ENCODE measurements around the gene NPTX2.

The NPTX2 gene

DNA sequence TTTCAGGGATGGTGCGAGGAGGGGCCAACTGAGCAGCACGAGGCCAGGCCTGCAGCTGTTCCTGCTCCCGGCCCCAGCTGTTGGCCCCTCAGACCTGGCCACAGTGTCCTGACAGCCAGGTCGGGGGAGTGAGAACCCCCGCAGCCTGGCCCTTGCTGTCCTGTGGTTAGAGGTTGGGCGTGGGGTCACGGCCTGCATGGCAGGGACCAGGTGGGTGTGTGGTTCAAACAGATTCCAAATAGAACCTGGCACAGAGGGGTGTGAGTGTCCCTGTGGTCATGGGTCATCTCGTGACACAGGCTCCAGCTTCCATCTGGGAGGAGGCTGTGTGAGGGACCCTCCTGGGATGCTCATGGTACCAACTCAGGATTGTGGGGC lies 10.3 kb downstream of the NPTX2 start:
- Mint-ChIP-seq H3K9me3 (peaks cover 5% of the 10 kb centered on the region), H3K27ac (no peak overlapping the region), H3K4me3 (no peak overlapping the region), H3K36me3 (ENCODE audit: low read depth) (no peaks in the 10 kb centered on the region), H3K4me1 (no peaks in the 10 kb centered on the region), H3K27me3 (peaks cover 13% of the 10 kb centered on the region)
- DNase-seq (no peak), ATAC-seq (no peak)

DNA sequence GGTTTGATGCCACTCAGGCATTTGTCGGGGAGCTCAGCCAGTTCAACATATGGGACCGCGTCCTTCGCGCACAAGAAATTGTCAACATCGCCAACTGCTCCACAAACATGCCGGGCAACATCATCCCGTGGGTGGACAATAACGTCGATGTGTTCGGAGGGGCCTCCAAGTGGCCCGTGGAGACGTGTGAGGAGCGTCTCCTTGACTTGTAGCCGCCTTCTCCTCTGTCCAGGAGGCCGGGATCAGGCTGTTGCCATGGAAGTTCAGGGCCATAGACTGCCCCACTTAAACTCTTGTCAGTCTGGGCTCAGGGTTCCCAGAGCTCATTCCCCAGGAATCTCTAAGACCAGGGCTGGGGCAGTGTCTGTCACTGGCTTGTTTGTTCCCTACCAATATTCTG lies 11.3 kb downstream of the NPTX2 start:
- no peak for DNase-seq
- Mint-ChIP-seq H3K36me3 (ENCODE audit: low read depth) (no peaks in the 10 kb centered on the region), H3K4me3 (no peak overlapping the region), H3K27ac (no peak overlapping the region), H3K9me3 (peaks cover 6% of the 10 kb centered on the region), H3K27me3 (peaks cover 8% of the 10 kb centered on the region), H3K4me1 (no peaks in the 10 kb centered on the region)
- ATAC-seq, result no peak

DNA sequence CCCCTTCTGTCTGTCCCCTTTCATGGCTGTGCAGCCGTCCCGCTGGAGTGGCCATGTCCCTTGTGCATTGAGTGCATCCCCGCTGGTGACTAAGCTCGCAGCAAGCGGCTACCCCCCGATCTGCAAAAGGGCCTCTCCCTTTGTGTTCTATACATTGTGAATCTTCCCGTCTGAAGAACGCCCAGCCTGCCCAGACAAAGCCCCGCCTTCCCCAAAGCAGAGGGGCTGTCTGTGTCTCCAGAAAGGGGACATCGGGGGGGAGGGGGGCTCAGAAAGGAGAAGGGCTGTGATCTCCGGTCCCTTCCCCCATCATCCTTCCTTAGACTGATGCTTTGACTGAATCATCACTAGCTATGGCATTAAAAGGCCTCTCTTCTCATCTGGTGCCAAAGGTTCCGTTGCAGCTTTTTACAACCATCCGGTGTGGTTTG lies 11.9 kb downstream of the NPTX2 start:
- Mint-ChIP-seq H3K4me3 (no peak overlapping the region), H3K36me3 (ENCODE audit: low read depth) (no peaks in the 10 kb centered on the region), H3K27ac (no peak overlapping the region), H3K9me3 (peaks cover 6% of the 10 kb centered on the region), H3K4me1 (no peaks in the 10 kb centered on the region), H3K27me3 (peaks cover 8% of the 10 kb centered on the region)
- ATAC-seq (no peak), DNase-seq (no peak)

DNA sequence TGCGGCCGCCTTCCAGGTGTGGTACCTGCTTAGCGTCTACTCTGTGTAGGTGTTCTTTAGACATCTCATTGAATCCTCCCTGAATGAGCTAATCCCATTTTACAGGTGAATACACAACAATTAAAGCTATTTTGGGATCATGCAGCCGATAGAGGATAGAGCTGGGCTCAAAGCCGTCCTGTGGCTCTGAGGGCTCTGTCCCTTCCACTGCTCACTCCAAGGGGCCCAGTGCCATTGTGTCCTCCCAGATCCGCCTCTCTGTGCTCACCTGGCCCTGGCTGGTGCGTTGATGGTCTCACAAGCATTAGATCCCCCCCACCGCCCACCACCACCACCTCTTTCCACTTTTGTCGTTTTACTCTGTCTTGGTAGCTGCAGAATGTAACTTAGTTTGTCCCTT lies 13.1 kb downstream of the NPTX2 start:
- Mint-ChIP-seq H3K27ac (no peak overlapping the region), H3K4me1 (no peaks in the 10 kb centered on the region), H3K36me3 (ENCODE audit: low read depth) (no peaks in the 10 kb centered on the region), H3K27me3 (peaks cover 6% of the 10 kb centered on the region), H3K4me3 (no peak overlapping the region), H3K9me3 (peaks cover 6% of the 10 kb centered on the region)
- ATAC-seq, result no peak
- DNase-seq, result no peak

DNA sequence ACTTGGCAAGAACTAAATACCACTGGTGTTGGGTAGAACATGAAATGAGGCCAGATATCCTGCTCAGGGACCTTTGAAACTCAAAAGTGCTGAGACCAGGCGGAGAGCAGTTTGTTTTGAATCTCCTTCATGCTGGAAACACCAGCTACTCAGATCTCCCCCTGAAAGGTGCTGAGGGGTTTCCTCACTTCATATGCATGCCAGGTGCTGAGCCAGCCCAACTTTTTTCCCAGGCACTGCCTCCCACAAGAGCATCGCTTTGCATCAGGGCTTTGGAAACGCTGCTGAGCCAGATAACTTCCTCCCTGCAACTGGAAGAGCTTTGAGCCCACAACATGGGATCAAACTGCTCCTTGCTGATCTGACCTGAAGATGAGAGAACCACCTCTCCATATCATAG lies 13.7 kb downstream of the NPTX2 start:
- H3K27me3 Mint-ChIP-seq, result peaks cover 6% of the 10 kb centered on the region

DNA sequence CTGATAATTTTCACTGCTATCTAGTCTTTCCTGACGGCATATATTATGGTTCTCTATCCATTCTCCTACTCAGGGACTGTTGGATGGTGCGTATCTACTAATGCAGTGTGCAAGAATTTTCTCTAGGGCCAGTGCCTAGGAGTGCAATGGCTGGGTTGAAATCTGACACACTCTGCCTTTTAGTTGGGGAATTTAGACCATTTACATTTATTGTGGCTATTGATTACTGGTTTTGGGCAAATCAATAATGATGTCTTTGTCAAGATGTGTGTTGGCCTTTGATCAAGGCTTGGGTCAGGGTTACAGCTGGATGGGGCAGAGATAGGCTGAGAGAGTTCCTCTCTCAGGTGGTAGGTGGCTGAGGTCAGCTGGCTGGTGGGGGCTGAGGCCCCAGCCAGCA lies 21.8 kb downstream of the NPTX2 start:
- no peak overlapping the region for H3K4me3 Mint-ChIP-seq
- DNase-seq (no peak), ATAC-seq (no peak)
- no peaks in the 10 kb centered on the region for H3K27me3 Mint-ChIP-seq
- no peak overlapping the region for H3K27ac Mint-ChIP-seq
- H3K9me3 Mint-ChIP-seq, result peaks cover 8% of the 10 kb centered on the region
- H3K4me1 Mint-ChIP-seq, result no peaks in the 10 kb centered on the region
- H3K36me3 Mint-ChIP-seq (ENCODE audit: low read depth), result no peaks in the 10 kb centered on the region

More for the DNA sequence above, 13.7 kb downstream of the NPTX2 start:
- DNase-seq, result no peak
- Mint-ChIP-seq H3K36me3 (ENCODE audit: low read depth) (no peaks in the 10 kb centered on the region), H3K9me3 (peaks cover 6% of the 10 kb centered on the region), H3K27ac (no peak overlapping the region), H3K4me3 (no peak overlapping the region), H3K4me1 (no peaks in the 10 kb centered on the region)
- ATAC-seq, result no peak

DNA sequence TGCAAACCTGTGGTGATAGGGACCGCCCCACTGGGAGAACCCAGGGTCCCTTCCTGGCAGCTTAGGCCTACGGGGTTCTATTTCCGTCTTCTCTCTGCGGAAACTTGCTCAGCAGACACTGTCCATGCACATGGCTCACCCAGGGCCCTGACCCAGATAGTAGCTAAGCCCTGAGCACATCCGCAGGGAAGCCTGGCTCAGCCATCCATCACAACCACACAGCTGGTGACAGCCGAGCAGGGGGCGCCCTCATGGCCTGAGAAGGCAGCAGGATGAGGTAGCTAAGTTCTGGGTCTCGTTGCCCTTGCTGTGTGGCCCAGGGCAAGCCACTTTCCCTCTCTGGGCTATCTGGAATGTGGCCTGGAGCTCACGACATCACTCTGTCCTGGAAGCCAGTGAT lies 23.3 kb downstream of the NPTX2 start:
- ATAC-seq, result no peak
- H3K36me3 Mint-ChIP-seq (ENCODE audit: low read depth), result no peaks in the 10 kb centered on the region
- H3K9me3 Mint-ChIP-seq, result peaks cover 8% of the 10 kb centered on the region
- peaks cover 1% of the 10 kb centered on the region for H3K27me3 Mint-ChIP-seq
- DNase-seq, result no peak
- H3K27ac Mint-ChIP-seq, result no peak overlapping the region
- H3K4me3 Mint-ChIP-seq, result no peak overlapping the region
- no peaks in the 10 kb centered on the region for H3K4me1 Mint-ChIP-seq

DNA sequence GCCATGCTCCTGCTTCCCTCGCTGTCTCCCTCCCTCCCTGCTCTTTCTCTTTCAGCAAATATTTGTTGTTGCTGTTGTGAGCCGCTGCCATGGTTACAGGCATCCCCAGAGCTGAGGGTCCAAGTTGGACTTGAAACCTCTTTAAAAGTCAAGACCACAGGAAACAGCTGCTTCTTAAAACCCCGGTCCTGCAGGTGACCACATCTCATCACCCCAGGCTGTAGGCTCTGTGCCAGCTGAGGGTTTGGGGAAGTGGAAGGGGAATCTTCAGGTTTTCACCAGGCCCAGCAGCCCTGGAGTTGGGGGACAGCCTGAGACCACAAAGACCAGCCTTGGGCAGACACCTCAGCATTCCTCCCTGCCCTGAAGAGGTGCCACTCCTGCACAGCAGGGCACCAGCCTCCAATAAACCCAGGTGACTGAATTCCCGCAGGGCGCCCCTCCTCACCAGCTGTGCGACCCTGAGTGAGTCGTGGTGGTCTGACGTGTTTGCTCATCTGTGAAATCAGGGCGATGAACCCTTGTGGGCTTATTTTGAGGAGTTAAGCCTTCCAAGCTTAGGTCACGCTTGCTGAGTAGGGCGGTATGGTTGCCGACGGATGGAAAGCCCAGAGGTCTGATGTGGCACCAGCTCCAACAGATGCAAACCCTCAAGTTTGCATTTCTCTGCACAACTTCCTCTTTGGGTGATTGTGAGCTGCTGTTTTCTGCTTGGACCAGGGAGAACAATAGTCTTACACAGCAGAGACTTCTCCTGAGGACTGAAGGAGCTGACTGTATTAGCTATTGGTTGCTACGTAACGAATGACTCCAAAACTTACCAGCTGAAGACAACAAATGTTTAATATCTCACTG lies 24.8 kb downstream of the NPTX2 start:
- no peak overlapping the region for H3K27ac Mint-ChIP-seq
- peaks cover 4% of the 10 kb centered on the region for H3K27me3 Mint-ChIP-seq
- no peak for ATAC-seq
- DNase-seq, result no peak
- no peak overlapping the region for H3K4me3 Mint-ChIP-seq
- peaks cover 8% of the 10 kb centered on the region for H3K9me3 Mint-ChIP-seq
- H3K4me1 Mint-ChIP-seq, result no peaks in the 10 kb centered on the region
- H3K36me3 Mint-ChIP-seq (ENCODE audit: low read depth), result no peaks in the 10 kb centered on the region

DNA sequence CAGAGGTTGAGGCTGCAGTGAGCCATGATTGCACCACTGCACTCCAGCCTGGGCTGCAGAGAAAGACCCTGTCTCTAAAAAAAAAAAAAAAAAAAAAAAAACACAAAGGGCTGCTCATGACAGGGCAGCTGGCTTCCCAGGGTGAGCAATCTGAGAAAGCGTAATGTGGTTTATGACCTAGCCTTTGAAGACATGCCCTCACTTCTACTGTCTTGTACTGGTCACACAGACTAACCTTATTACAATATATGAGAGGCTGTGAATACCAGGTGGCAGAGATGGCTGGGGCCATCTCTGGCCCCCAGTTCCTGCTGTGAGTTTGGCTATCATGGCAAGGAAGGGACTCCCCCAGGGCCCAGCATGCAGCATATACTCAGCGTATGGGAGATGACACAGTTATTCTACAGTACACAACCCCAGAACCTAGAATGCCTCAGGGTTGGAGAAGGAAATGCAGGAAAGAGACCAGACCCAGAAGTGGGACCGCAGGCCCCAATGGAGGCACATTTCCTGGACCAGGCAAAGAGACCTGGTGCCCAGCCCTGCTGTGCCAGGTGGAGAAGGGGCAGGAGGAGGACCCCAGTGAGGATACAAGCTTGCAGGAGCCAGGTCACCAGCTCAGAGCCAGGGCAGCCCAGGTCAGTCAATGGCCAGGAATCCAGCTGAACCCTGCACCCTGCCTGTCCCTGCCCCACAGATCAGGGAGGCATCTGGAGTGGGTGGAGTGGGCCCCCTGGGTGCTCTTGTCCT lies 26.3 kb downstream of the NPTX2 start:
- ATAC-seq (no peak), DNase-seq (no peak)
- Mint-ChIP-seq H3K36me3 (ENCODE audit: low read depth) (no peaks in the 10 kb centered on the region), H3K4me3 (no peak overlapping the region), H3K27ac (no peak overlapping the region), H3K27me3 (peaks cover 6% of the 10 kb centered on the region), H3K4me1 (no peaks in the 10 kb centered on the region), H3K9me3 (peaks cover 6% of the 10 kb centered on the region)

DNA sequence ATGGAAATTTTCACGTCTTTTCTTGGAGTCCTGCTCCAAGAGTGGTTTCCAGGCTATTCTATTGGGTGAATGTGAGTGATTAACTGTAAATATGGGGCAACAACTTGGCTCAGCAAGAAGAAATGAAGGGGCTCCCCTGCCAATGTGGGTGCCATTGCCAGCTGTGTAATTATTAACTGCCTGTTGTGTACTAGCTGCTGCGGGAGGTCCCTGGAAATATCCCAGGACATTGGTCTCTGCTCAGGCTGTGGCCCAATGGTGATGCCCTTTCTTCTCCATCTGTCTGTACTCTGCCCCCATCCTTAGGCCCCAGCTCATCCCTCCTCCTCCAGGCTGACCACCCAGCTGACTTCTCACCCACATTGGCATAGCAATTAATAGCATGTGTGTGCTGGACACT lies 29.4 kb downstream of the NPTX2 start:
- ATAC-seq (no peak), DNase-seq (no peak)
- H3K9me3 Mint-ChIP-seq, result no peaks in the 10 kb centered on the region
- H3K27me3 Mint-ChIP-seq, result peaks cover 10% of the 10 kb centered on the region
- no peaks in the 10 kb centered on the region for H3K4me1 Mint-ChIP-seq
- H3K4me3 Mint-ChIP-seq, result no peak overlapping the region
- H3K27ac Mint-ChIP-seq, result no peak overlapping the region
- no peaks in the 10 kb centered on the region for H3K36me3 Mint-ChIP-seq (ENCODE audit: low read depth)

DNA sequence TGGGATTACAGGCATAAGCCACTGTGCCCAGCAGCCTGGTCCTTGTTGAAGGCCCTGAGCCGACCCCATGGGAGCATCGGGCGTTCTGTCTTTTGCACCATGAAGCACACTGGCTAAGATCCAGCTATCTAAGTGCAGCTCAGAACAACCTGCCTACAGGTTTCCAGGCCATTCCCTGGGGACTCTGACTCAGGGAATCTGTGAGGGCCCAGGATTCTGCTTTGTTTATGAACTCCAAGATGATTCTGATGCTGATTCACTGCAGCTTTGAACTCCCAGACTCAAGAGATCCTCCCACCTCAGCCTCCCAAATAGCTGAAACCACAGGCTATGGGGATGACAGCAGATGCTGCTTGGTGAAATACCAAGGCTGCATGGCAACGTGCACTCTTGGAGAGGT lies 30.2 kb downstream of the NPTX2 start:
- DNase-seq (no peak), ATAC-seq (no peak)
- Mint-ChIP-seq H3K27ac (no peak overlapping the region), H3K4me3 (no peak overlapping the region), H3K4me1 (no peaks in the 10 kb centered on the region), H3K27me3 (peaks cover 10% of the 10 kb centered on the region), H3K36me3 (ENCODE audit: low read depth) (no peaks in the 10 kb centered on the region), H3K9me3 (no peaks in the 10 kb centered on the region)

DNA sequence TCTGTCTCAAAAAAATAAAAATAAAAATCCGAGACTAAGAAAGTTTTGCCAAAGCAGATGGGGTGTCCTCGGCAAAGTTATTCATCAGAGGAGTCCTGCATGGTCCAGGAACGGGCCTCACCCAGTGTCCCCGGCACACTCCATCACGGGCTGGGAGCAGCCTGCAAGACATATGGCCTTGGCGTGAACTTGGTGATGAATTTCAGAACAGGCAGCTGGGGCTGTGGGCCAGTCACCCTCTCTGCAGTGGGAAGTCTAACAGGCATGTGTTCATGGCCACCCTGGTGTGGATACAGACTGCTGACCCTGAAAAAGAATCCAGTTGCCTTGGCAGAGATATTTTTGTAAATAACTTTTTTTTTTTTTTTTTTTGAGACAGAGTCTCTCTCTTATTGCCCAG lies 34.7 kb downstream of the NPTX2 start:
- Mint-ChIP-seq H3K27me3 (peaks cover 7% of the 10 kb centered on the region), H3K27ac (no peak overlapping the region), H3K4me3 (no peak overlapping the region), H3K36me3 (ENCODE audit: low read depth) (no peaks in the 10 kb centered on the region), H3K4me1 (no peaks in the 10 kb centered on the region), H3K9me3 (no peaks in the 10 kb centered on the region)
- ATAC-seq, result no peak
- DNase-seq, result no peak

DNA sequence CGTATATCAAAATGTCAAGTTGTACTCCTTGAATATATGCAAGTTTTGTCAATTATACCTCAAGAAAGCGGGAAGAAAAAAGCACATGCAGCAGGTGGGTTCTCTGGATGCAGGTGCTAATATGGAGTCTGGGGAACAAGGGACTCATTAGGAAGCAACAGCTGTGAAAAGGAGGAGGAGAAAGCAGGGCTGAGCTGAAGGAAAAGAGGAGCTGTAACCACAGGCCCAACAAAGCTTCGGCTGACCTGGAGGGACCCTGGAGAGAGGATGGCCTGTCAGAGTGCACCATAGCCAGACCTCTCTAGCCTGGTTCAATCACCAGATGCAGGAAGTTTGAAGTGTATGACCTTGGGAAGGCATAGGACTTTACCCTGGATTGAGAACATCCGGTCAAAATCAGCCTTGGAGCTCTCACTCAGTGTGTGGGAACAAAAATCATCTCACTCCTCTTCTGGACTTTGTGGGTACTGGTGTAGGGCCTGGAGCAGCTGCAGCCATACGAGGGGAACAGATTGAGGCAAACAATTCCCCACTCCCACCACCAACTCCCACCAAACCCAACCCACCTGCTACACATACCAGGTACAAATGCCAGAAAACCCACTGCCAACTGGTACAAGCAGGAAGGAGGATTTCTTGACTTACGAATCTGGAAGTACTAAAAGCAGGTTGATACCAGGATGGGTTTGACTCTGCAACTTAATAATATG lies 36.7 kb downstream of the NPTX2 start:
- Mint-ChIP-seq H3K9me3 (no peaks in the 10 kb centered on the region), H3K4me3 (no peak overlapping the region), H3K36me3 (ENCODE audit: low read depth) (no peaks in the 10 kb centered on the region), H3K4me1 (no peaks in the 10 kb centered on the region), H3K27ac (no peak overlapping the region), H3K27me3 (peaks cover 4% of the 10 kb centered on the region)
- ATAC-seq (no peak), DNase-seq (no peak)

DNA sequence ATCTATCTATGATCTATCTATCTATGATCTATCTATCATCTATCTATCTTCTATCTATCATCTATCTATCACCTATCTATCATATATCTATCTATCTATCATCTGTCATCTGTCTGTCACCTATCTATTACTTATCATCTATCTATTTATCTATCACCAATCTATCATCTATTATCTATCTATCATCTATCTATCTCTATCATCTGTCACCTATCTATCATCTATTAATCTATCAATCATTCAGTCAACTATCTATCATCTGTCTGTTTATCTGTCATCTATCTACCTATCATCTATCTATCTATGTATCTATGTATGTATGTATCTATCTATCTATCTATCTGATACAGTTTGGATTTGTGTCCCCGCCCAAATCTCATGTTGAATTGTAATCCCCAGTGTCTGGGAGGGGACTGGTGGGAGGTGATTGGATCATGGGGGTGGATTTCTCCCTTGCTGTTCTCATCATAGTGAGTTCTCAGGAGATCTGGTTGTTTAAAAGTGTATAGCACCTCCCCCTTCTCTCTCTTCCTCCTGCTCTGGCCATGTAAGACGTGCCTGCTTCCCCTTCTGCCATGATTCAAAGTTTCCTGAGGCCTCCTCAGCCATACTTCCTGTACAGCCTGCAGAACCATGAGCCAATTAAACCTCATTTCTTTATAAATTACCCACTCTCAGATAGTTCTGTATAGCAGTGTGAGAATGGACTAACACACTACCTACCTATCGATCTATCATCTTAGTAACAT lies 37.6 kb downstream of the NPTX2 start:
- DNase-seq, result no peak
- no peaks in the 10 kb centered on the region for H3K9me3 Mint-ChIP-seq
- no peaks in the 10 kb centered on the region for H3K36me3 Mint-ChIP-seq (ENCODE audit: low read depth)
- H3K27ac Mint-ChIP-seq, result no peak overlapping the region
- H3K4me3 Mint-ChIP-seq, result no peak overlapping the region
- ATAC-seq, result no peak
- no peaks in the 10 kb centered on the region for H3K4me1 Mint-ChIP-seq
- H3K27me3 Mint-ChIP-seq, result peaks cover 1% of the 10 kb centered on the region
